ENCODE results near the gene PPP1R2. TPM values are rescaled to one million over a fixed set of nuclear protein-coding genes. Genes with fewer than 3 reads are reported as not detected.
"Not testable (repeated sequence)": the region's sequence is repeated elsewhere in the genome, so short reads cannot be mapped to it uniquely, and the experiment has no call there.

Gene PPP1R2
- total RNA-seq, 1 experiment from 2014 or later, result 140 TPM

DNA sequence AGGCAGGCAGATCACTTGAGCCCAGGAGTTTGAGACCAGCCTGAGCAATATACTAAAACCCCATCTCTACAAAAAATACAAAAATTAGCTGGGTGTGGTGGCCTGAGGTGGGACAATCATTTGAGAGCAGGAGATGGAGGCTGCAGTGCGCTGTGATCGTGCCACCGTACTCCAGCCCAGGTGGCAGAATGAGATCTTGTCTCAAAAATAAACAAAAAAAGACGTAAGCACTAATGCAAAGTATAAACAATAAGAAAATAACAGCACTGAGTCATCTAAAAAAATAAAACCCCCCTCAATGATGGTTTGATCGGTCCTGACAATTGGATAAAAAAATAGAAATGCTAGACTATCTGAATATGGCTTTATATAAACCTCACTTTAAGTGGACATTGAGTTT lies 3.6 kb downstream of the PPP1R2 start:
- no peak for DNase-seq (ENCODE audit: low spot score)

DNA sequence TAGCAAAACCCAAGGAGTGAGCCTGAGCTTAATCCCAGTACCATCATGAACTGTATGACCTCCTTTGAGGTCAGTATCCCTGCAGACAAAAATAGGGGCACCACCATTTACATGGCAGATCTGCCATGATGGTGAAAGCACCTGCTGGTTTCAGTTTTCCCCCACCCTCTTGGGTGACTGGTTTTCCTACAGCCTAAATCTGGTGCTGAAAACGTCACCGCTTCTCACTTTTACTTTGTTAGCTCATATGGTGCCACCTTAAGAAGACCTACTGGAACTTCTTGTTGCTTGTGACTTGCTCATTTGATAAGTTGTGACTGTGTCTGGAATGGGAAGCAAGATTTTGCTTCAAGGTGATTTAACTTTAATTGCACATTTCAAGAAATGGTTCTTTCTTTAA lies 5.1 kb downstream of the PPP1R2 start:
- no peak for DNase-seq (ENCODE audit: low spot score)

DNA sequence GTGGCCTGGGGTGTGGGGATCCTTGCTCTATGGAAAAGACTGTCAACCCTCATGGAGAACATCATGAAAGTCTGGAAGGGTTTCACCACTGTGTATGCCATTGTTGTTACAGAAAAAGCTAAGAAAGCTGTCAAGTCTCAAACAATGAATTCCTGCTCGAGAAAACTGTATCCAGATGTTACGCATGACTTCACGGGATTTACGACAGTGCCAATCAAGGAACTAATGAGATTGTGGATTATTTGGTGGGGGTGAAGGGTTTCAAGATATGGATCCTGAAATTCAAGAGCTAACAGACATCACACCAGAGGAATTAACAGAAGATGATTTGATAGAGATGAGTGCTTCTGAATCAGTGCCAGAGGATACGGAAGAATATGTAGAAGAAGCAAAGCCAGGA lies 7.8 kb downstream of the PPP1R2 start:
- DNase-seq (ENCODE audit: low spot score), result no peak

DNA sequence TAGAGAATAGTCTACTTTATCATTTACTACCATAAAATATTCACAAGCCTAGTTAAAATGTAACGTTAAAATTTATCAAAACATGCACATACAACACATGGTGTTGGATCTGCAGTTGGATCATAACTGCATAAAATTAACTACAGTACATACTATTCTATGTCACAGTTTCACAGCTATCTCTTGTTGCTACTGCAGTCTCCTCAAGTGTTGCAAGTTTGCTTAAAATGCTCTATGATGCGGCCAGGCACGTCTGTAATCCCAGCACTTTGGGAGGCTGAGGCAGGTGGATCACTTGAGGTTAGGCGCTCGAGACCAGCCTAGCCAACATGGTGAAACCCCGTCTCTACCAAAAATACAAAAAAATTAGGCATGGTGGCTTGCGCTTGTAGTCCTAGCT lies 10.3 kb downstream of the PPP1R2 start:
- DNase-seq (ENCODE audit: low spot score), result no peak

DNA sequence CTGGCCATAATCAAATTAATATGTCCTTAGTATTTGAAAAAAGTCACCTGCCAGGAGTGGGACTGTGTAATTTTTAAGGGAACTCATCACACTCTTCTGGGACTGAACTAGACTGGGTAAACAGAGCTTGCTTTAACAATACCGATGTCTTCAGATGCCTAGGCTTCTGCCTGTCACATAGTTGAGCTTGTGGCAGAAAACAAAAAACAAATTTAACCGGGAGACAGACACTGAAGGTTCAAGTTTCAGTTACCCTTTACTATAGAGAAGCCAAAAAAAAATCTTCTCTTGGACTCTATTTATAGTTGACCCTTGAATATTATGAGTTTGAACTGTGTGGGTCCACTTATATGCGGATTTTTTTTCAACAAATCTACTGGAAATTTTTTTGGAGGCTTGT lies 10.8 kb downstream of the PPP1R2 start:
- DNase-seq (ENCODE audit: low spot score), result no peak

DNA sequence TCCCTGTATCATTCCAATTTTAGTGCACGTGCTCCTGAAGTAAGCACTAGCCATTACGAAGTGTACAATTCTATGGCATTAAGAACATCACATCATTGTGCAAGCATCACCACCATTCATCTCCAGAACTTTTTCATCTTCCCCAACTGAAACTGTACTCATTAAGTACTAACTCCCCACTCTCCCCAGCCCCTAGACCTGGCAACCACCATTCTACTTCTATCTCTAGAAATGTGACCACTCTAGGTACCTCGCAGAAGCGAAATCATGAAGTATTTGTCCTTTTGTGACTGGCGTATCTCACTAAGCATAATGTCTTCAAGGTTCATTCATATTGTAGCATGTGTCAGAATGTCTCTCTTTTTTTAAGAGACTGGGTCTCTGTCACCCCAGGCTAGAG lies 11.4 kb downstream of the PPP1R2 start:
- no peak for DNase-seq (ENCODE audit: low spot score)

DNA sequence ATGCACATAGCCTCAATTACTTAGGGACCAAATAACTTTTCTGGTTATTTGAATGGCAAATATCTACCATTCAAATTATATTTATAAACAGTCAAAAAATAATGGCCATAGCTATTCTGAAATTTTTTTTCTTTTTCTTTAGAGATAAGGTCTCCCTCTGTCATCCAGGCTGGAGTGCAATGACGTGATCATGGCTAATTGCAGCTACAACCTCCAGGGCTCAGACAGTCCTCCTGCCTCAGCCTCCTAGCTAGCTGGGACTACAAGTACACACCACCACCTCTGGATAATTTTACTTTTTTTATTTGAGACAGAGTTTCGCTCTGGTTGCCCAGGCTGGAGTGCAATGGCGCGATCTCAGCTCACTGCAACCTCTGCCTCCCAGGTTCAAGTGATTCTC lies 16.6 kb downstream of the PPP1R2 start:
- DNase-seq (ENCODE audit: low spot score), result no peak

DNA sequence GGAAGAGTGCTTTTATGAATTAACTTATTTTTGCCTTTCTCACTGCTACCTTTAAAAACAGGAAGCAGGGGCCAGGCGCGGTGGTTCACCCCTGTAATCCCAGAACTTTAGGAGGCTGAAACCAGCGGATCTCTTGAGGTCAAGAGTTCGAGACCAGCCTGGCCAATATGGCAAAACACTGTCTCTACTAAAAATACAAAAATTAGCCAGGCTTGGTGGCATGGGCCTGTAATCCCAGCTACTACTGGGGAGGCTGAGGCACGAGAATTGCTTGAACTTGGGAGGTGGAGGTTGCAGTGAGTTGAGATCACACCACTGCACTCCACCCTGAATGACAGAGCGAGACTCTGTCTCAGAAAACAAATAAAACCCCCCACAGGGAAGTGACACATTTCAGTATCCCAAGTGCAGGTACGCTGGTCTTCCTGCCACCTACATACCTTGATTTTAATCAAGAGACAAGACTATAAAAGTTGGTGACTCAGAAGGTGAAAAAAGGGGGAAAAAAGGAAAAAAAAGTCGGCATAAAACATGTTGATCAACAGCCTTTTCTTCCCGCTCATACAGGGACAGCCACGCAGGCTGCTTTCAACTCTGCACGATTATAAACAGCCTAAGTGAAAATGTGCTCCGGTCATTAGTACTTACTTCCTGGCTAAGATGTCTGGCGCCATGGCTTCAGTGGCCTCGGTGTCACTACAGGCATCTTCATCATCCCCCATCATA lies 18.8 kb downstream of the PPP1R2 start:
- DNase-seq (ENCODE audit: low spot score), result no peak

DNA sequence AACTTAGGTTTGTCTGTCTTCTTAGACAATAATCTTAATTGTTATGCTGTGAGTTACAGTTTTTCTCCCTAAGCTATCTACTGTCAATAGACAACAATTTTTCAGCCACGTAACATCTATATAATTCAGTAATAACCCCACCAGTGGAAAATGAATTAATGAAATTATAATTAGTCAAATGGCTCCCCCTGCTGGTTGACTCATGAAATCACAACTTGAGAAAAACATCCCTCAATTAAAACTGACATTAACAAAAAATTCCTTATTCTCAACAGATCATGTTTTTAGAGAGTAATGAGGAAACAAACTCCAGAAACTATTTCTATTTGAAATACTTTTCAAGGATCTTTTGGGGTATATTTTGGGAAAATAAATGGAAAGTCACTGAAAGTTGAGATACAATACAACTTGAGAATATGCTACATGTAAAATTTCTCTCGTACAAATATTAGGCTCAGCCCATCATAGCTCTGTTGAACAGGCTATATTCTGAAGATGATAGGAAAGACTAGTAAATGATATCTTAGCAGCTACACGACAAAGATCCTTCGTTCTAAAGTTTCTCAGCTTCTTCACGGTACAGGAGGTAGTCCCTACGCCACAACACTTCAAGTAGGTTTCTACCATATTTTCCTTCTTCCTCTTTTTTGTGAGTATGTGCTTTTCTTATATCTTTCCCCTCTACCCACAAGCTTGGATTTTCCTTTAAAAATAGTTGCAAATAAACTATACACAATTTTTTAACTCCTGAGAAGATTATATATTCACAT lies 20.7 kb downstream of the PPP1R2 start:
- DNase-seq (ENCODE audit: low spot score), result peak; percentile 76

DNA sequence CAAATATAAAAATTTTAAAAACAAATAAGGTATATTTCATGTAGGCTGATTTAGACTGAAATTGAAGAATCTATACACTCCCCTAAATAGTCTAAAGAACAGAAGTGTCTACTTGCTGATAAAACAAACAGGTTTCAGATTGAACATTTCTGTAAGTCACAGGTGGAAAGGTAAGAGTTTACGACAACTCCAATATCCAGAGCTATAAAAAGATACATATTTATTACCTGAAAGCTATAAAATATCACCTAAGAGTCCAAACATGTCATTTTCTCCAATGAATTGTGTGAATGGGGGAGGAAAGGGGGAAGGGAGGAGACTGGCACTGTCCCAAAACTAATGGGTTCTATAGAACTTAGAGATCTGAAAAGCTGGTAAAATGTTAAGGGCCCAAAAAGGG lies 26.1 kb downstream of the PPP1R2 start:
- DNase-seq (ENCODE audit: low spot score), result no peak

DNA sequence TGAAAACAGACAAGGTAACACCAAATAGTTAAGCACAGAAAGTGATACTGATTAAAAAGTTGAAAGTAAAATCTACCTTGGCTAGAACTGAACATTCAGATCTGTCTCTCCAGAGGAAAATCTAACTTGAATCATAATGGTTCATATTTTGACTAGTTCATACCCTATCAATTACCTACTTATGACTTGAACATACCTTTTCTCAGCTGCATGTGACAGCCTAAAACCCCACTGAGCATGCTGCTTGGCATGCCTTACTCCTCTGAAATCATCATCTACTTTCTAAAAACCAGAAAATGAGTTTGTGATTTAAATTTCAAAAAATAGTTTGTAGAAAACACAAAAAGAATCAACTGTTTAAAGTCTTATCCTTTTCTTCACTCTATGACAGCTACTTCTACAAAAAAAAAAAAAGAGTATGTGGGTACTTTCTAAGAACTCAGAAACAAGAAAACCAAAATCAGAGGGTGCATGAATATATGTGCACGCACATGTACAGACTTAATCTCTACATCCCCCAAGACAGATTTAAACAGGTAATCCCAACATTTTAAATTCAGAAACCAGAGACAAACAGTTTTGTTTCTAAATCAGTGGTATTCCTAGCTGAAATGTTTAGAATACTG lies 28.4 kb downstream of the PPP1R2 start:
- not testable (repeated sequence) for DNase-seq (ENCODE audit: low spot score)

DNA sequence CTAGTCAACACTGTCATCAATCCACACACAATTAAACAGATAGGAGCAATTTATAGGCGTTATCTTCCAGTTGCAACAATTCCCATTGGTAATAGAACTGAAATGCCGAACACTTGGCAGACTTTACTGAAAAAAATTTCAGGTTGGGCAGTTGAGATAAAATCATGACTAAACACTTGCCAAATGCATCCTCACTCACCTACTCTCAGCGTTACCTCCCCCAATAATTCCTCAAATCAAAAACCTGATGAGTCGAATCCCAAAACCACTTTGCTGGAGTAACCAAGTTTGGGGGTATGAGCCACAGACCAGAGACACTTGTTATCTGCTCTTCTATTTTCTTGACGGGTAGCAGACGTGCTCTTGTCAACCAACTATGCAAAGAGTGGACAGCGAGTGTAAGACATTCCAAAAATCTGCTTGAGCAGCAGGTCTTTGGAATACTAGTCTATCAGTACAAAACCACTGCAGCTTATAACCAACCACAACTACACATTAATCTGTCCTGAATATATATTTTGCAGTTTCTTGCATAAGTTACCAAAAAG lies 30.3 kb downstream of the PPP1R2 start:
- DNase-seq (ENCODE audit: low spot score), result no peak

DNA sequence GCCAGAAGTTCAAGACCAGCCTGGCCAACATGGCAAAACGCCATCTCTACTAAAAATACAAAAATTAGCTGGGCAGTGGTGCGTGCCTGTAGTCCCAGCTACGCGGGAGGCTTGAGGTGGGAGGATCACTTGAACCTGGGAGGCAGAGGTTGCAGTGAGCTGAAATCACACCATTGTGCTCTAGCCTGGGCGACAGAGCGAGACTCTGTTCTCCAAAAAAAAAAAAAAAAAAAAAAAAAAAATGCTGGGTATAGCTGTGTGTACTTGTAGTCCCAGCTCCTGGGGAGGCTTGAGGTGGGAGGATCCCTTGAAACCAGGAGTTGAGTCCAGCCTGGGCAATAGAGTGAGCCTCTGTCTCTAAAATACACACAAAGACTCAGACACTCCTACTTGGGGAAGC lies 32.0 kb downstream of the PPP1R2 start:
- no peak for DNase-seq (ENCODE audit: low spot score)

DNA sequence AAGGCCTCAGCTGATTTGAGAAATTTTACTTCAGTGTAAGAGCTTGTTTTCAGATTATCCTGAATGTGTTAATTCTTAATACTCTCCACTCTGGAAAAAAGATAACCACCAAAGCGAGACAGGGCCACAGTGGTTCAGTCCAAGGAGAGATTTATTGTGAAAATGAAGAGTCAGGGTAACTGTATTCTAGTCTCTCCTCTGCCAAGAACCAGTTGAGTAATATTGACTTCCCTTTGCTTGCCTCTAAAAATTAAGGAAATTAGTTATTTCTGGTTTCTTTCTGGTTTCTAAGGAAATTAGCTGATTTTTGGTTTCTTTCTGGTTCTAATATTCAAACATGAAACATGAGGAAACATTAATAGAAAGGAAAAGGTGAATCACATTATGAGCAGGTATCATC lies 34.9 kb downstream of the PPP1R2 start:
- no peak for DNase-seq (ENCODE audit: low spot score)

DNA sequence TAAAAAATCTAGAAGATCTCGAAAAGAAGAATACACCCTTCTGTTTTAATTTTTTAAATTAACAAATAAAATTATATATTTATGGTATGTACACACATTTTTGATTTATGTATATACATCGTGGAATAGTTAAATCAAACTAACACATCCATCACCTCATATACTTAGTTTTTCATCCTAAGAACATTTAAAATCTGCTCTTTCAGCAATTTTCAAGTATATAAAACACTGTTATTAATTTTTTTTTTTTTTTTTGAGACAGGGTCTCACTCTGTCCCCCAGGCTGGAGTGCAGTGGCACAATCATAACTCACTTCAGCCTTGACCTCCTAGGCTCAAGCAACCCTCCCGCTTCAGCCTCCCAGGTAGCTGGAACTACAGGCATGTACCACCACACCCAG lies 67.5 kb downstream of the PPP1R2 start:
- no peak for DNase-seq (ENCODE audit: low spot score)

DNA sequence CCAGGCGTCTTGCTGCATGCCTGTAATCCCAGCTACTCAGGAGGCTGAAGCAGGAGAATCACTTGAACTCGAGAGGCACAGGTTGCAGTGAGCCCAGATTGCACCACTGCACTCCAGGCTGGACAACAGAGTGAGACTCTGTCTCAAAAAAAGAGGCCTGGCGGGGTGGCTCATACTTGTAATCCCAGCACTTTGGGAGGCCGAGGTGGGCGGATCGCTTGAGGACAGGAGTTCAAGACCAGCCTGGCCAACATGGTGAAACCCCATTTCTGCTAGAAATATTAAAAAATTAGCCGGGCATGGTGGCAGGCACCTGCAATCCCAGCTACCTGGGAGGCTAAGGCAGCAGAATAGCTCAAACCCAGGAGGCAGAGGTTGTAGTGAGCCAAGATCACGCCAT lies 68.0 kb downstream of the PPP1R2 start:
- DNase-seq (ENCODE audit: low spot score), result not testable (repeated sequence)

DNA sequence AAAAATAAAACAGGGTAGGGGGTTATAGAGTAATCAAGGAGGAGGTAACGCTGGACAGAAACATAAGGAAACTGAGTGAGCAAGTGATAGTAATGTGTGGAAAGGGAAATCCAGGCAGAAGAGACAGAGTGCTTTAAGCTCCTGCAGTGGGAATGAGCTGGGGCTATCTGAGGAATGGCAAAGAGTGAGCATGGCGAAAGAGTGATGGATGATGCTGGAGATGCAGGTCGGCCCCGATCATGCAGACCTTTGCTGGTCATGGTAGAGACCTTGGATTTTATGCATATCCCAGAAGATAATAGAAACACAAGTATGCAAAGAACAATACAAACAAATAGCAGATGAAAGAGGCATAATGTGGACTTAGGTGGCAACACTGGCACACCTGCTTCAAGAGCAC lies 74.3 kb downstream of the PPP1R2 start:
- DNase-seq (ENCODE audit: low spot score), result no peak

DNA sequence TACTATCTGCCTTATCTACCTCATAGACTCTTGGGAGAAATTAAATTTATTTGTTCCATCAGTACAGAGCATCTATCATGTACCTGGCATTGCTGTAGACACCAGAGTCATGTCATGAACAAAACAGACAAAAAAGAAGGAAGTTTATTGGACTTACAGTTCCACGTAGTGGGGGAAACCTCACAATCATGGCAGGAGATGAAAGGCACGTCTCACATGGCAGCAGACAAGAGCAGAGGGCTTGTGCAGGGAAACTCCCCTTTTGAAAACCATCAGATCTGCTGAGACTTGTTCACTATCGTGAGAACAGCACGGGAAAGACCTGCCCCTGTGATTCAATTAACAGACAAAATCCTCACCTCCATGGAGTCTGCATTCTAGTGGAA lies 74.7 kb downstream of the PPP1R2 start:
- no peak for DNase-seq (ENCODE audit: low spot score)

DNA sequence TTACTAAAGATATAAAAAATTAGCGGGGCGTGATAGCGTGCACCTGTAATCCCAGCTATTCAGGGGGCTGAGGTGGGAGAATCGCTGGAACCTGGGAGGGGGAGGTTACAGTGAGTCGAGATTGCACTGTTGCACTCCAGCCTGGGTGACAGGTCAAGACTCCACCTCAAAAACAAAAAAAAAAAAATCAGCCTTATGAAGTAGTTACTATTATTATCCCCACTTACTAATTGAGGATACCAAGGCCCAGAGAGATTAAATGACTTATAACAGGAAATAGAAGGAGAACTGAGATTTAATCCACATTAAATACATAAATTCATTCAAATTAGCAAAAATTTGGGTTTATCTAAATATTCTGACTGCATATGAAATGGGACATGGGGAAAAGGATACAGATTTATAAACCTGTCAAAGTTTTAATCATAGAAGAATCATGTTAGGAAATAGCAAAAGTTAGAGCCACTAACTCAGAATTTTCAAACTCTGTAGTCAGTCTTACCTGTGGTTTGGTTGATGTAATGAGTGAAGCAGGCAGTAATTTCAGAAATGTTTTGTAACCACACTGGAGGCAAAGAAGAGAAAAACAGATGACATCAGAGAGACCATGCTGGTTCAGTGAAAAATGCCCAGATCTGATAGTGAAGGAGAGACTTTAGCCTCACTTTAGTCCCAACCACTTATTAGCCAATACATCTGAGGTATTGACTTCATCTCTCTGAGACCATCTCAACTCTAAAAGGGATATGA lies 75.3 kb downstream of the PPP1R2 start:
- no peak for DNase-seq (ENCODE audit: low spot score)

DNA sequence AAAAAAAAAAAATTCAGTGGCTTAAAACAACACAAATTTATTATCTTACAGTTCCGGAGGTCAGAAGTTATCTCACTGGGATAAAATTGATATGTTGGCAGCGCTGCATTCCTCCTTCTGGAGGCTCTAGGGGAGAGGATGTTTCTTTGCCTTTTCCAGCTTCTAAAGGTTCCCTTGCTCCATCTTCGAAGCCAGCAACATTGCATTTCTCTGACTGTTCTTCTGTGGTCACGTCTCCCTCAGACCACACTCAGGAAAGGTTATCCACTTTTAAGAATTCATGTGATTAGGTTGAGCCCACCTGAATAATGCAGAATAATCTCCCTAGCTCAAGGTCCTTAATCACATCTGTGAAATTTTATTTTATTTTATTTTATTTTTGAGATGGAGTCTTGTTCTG lies 76.9 kb downstream of the PPP1R2 start:
- no peak for DNase-seq (ENCODE audit: low spot score)

All from HT-29 (cell line).